EH (cell line): ENCODE measurements around the gene COL18A1.

ENCODE experiments used
- DNase-seq: peaks from one replicate; pipeline ENCODE4 v3.0.0-alpha.2; 2015; ENCODE audit warnings: low read depth

COL18A1 gene

GRCh38 chr21:45468971-45469272, 64.0 kb downstream of the COL18A1 start:
- no peak for DNase-seq

GRCh38 chr21:45469273-45470086, 64.5 kb downstream of the COL18A1 start:
- no peak for DNase-seq

GRCh38 chr21:45470087-45470515, 65.1 kb downstream of the COL18A1 start:
- peak; percentile 69 for DNase-seq

GRCh38 chr21:45470773-45471524, 66.0 kb downstream of the COL18A1 start:
- DNase-seq = peak; percentile 95

GRCh38 chr21:45471525-45472221, 66.7 kb downstream of the COL18A1 start:
- DNase-seq = no peak

- no peak for DNase-seq
Observed at GRCh38 chr21:45472445-45473365, 67.7 kb downstream of the COL18A1 start.

- DNase-seq = no peak
Observed at GRCh38 chr21:45473496-45474322, 68.7 kb downstream of the COL18A1 start.

GRCh38 chr21:45474323-45474950, 69.5 kb downstream of the COL18A1 start:
- no peak for DNase-seq

- no peak for DNase-seq
Observed at GRCh38 chr21:45475004-45475685, 70.2 kb downstream of the COL18A1 start.

GRCh38 chr21:45475797-45476570, 71.0 kb downstream of the COL18A1 start:
- DNase-seq = no peak

- no peak for DNase-seq
Observed at GRCh38 chr21:45476582-45476981, 71.6 kb downstream of the COL18A1 start.

- DNase-seq = no peak
Observed at GRCh38 chr21:45477176-45478114, 72.5 kb downstream of the COL18A1 start.

- peak; percentile 58 for DNase-seq
Observed at GRCh38 chr21:45478115-45478801, 73.3 kb downstream of the COL18A1 start.

- no peak for DNase-seq
Observed at GRCh38 chr21:45478816-45479669, 74.1 kb downstream of the COL18A1 start.

GRCh38 chr21:45479691-45480675, 75.0 kb downstream of the COL18A1 start:
- DNase-seq = no peak
